Tibial artery (tissue), 4 donors: Measurements from ENCODE around the gene IFNA4.
"Not testable (repeated sequence)": the region's sequence is repeated elsewhere in the genome, so short reads cannot be mapped to it uniquely, and the experiment has no call there.

Experiments
- DNase-seq, 2 donors: peaks; one replicate each; pipeline ENCODE4 v3.0.0-alpha.2; 2019
- H3K27ac ChIP-seq, 2 donors: fragments of 200-600 bp; sonication (generic) in 1 of 2; 1 replicate in 1 of 2; 2 replicates in 1 of 2; pipeline ENCODE4 v1.5.1; 2018 to 2019; ENCODE audit warnings: mild to moderate bottlenecking in 1 of 2
- H3K27me3 ChIP-seq, 2 donors: fragments of 200-600 bp; sonication (generic) in 1 of 2; one replicate each; pipeline versions ENCODE4 v1.5.1 to v1.6.0; 2016 to 2019
- H3K36me3 ChIP-seq, 3 donors: fragments of 200-600 bp; sonication (generic) in 2 of 3; one replicate each; pipeline ENCODE4 v1.5.1; 2016 to 2019; ENCODE audit warnings: mild to moderate bottlenecking in 2 of 3
- H3K4me1 ChIP-seq, 4 donors: fragments of 200-600 bp; sonication (generic) in 2 of 4; 1 replicate in 3 of 4; 2 replicates in 1 of 4; pipeline ENCODE4 v1.5.1; 2016 to 2019
- H3K4me3 ChIP-seq, 2 donors: fragments of 200-600 bp; sonication (generic) in 1 of 2; 1 replicate in 1 of 2; 2 replicates in 1 of 2; pipeline ENCODE4 v1.5.1; 2018 to 2019; ENCODE audit warnings: mild to moderate bottlenecking in 2 of 2
- H3K9me3 ChIP-seq, 3 donors: fragments of 200-600 bp; sonication (generic) in 1 of 3; one replicate each; pipeline ENCODE4 v1.5.1; 2016 to 2019
- intact Hi-C: fragments of 100-400 bp; cut with DNase I; formaldehyde crosslinking; loops from one replicate; pipeline ENCODE4 v1.15.0; 2023; ENCODE audit warnings: low total_unique reads
- TF ChIP-seq, protein P1 (sequence below), 2 experiments: fragments of 200-600 bp in 1 of 2; fragments of 450-650 bp in 1 of 2; IDR thresholded peaks; one replicate each; pipeline ENCODE4 v1.5.1; 2017 to 2019; ENCODE audit warnings: antibody characterized with exemption in 2 of 2, mild to moderate bottlenecking in 1 of 2, moderate library complexity in 1 of 2

IFNA4 gene

DNA sequence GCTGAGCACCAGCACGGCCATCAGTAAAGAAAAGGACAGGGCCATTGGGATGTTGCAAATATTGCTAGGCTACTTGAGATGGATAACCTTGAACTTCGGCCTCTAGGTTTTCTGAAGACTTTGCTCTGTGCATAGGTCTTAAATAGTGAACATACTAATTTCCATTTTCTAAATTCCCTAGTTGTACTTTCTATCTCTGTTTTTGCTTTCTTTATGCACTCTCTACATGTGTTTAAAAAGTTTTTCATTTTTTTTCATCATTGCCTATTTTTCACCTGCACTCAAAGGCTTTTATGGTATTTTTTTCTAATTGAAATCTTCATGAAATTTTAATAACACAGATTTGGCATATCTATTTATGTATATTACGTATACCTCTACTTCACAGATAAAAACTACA, at the start of gene IFNA4:
Gene IFNA4 (minus strand): TSS at position 101 of the 400 bp plus-strand sequence. CDS start 56 bp downstream, at position 45.
- intact Hi-C loops, H3K9me3 ChIP-seq, H3K4me1 ChIP-seq, DNase-seq, H3K27ac ChIP-seq, H3K4me3 ChIP-seq, H3K27me3 ChIP-seq, H3K36me3 ChIP-seq: not testable (repeated sequence)

DNA sequence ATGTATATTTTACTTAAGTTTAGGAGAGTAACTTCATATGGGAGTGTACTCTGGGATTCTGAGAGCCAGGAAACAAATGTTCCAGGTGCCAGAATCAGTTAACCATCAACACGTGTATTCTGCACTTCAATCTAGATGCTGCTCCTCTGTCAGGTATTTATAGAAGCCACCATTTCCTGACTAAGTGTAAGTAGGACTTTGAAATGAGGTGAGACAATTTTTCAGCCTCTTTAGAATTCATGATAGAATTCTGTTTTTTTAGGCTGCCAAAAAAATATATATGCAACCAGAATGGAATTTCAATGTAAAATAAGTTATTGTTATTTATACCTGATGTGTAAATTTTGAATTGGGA, 49.0 kb upstream of the IFNA4 start:
- H3K4me1 ChIP-seq, intact Hi-C loops, H3K36me3 ChIP-seq, H3K27ac ChIP-seq, DNase-seq, H3K27me3 ChIP-seq, H3K9me3 ChIP-seq, H3K4me3 ChIP-seq: not testable (repeated sequence)

DNA sequence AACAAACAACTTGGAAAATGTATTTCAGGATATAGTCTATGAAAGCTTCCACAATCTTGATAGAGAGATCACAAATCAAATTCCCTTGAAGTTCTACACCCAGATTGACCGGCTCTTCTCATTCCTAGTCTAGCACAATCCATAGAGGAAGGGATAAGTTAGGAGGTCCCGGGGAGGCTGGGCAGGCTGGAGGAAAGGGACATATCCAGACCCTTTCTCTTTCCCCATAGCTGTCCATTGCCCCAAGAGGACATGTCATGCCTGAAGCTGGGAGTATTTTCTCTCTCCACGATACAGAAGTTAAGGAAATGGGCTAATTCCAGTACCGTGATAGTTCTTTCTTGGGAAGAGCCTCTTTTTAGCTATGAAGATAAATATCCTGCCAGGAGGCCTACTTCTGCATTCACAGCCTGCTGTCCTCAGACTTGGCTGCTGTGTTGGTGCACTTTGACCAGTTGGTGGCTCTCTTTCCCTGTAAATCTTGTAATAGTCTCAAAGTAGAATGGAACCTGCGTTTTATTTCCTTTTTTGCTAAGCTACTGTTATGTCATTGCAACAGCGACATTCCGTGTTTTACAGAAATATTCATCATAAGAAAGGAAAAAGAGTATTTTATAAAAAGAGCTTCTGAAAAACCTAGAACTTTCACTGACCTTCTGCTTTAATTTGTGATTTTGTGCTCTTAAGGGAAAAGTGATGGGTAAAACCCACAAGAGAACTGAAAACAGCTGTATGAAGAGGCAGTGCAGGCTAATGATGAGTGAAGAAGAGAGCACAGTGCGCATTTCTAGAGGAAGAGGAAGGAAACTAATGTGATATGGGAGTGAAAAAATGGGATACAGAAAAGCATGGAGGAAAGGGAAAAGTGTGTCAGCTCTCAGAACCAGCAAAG, 48.3 kb upstream of the IFNA4 start:
- TF ChIP-seq, protein P1, sequence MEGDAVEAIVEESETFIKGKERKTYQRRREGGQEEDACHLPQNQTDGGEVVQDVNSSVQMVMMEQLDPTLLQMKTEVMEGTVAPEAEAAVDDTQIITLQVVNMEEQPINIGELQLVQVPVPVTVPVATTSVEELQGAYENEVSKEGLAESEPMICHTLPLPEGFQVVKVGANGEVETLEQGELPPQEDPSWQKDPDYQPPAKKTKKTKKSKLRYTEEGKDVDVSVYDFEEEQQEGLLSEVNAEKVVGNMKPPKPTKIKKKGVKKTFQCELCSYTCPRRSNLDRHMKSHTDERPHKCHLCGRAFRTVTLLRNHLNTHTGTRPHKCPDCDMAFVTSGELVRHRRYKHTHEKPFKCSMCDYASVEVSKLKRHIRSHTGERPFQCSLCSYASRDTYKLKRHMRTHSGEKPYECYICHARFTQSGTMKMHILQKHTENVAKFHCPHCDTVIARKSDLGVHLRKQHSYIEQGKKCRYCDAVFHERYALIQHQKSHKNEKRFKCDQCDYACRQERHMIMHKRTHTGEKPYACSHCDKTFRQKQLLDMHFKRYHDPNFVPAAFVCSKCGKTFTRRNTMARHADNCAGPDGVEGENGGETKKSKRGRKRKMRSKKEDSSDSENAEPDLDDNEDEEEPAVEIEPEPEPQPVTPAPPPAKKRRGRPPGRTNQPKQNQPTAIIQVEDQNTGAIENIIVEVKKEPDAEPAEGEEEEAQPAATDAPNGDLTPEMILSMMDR (IDR thresholded peaks at IDR 0.05): peak; percentile 9 to 31
- H3K36me3 ChIP-seq, H3K27ac ChIP-seq, H3K4me1 ChIP-seq, H3K9me3 ChIP-seq, intact Hi-C loops, H3K4me3 ChIP-seq, H3K27me3 ChIP-seq: not testable (repeated sequence)
- DNase-seq: peak in 1 of 2 donors; percentile 37

DNA sequence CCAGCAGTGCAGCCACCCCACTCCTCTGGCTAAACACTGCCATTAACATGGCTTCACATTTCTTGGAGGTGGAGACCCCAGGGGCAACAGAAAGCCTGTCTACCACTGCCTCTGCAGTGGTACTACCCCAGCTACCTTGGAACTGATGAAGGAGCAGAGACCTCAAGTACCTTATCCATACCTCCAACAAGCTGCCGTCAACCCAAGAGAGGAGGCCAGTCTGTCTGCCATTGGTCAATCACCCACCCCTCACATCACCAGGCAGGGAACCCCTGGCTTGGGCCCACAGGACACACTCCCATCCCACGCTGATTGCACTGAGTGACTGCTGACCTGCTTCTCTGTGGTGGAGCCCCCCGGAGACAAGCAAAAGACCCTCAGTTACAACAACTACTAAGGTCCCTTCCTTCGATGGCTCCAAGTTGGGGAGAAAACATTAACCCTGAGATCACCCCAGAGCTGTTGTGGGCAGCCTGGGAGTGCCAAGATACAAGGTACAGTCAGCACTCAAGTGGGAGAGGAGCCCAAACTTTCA, 46.8 kb upstream of the IFNA4 start:
- no peak overlapping the region for H3K4me3 ChIP-seq
- no peaks in the 10 kb centered on the region for H3K9me3 ChIP-seq
- no peak overlapping the region for H3K27ac ChIP-seq
- no peaks in the 10 kb centered on the region for H3K4me1 ChIP-seq
- intact Hi-C loops: no loop called here
- no peaks in the 10 kb centered on the region for H3K36me3 ChIP-seq
- DNase-seq: no peak
- no peaks in the 10 kb centered on the region for H3K27me3 ChIP-seq
- TF ChIP-seq, protein P1 (IDR thresholded peaks at IDR 0.05): no peak

DNA sequence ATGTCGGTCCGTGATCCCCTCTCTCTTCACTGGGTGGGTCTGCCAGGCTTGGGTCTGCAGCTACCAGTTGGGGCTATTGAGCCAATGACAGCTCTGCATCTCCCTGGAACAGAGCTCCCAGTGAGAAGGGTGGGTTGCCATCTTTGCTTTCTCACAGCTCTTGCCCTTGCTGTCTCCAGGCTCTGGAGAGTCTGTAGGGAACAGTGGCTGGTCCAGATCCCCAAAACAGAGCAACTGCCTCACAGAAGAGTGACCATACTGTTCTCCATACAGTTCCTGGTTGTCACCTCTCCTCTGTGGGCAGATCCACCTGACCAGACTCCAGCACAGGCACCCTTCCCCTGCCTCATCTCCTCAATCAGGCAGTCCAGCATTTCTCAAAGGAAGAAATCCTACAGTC, 45.9 kb upstream of the IFNA4 start:
- intact Hi-C loops: no loop called here

DNA sequence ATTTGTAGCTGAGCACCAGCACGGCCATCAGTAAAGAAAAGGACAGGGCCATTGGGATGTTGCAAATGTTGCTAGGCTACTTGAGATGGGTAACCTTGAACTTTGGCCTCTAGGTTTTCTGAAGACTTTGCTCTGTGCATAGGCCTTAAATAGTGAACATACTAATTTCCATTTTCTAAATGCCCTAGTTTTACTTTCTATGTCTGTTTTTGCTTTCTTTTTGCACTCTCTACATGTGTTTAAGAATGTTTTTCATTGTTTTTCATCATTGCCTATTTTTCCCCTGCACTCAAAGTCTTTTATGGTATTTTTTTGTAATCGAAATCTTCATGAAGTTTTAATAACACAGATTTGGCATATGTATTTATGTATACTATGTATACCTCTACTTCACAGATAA, 40.7 kb upstream of the IFNA4 start, which contains the start of gene IFNA17:
Gene IFNA17 (minus strand): TSS at position 101 of the 400 bp plus-strand sequence. CDS start 49 bp downstream, at position 52.
- no peak for DNase-seq
- TF ChIP-seq, protein P1 (IDR thresholded peaks at IDR 0.05): no peak
- Histone ChIP-seq H3K36me3 (no peaks in the 10 kb centered on the region), H3K27me3 (no peaks in the 10 kb centered on the region), H3K27ac (no peak within 1 kb of the TSS), H3K4me3 (no peak within 1 kb of the TSS), H3K4me1 (no peaks in the 10 kb centered on the region), H3K9me3 (no peaks in the 10 kb centered on the region)
- intact Hi-C loops: no loop called here

More for the DNA sequence above, 45.9 kb upstream of the IFNA4 start:
- H3K4me1 ChIP-seq: no peaks in the 10 kb centered on the region
- no peak overlapping the region for H3K27ac ChIP-seq
- no peak overlapping the region for H3K4me3 ChIP-seq
- no peaks in the 10 kb centered on the region for H3K27me3 ChIP-seq
- no peak for DNase-seq
- no peaks in the 10 kb centered on the region for H3K9me3 ChIP-seq
- TF ChIP-seq, protein P1 (IDR thresholded peaks at IDR 0.05): no peak
- H3K36me3 ChIP-seq: no peaks in the 10 kb centered on the region

DNA sequence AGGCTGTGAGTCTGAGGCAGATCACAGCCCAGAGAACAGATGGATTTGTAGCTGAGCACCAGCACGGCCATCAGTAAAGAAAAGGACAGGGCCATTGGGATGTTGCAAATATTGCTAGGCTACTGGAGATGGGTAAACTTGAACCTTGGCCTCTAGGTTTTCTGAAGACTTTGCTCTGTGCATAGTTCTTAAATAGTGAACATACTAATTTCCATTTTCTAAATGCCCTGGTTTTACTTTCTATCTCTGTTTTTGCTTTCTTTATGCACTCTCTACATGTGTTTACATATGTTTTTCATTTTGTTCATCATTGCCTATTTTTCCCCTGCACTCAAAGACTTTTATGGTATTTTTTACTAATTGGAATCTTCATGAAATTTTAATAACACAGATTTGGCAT, 29.8 kb upstream of the IFNA4 start, which contains the start of gene IFNA16:
Gene IFNA16 (minus strand): TSS at position 101 of the 400 bp plus-strand sequence. CDS start 6 bp downstream, at position 95.
- H3K36me3 ChIP-seq, intact Hi-C loops: not testable (repeated sequence)

DNA sequence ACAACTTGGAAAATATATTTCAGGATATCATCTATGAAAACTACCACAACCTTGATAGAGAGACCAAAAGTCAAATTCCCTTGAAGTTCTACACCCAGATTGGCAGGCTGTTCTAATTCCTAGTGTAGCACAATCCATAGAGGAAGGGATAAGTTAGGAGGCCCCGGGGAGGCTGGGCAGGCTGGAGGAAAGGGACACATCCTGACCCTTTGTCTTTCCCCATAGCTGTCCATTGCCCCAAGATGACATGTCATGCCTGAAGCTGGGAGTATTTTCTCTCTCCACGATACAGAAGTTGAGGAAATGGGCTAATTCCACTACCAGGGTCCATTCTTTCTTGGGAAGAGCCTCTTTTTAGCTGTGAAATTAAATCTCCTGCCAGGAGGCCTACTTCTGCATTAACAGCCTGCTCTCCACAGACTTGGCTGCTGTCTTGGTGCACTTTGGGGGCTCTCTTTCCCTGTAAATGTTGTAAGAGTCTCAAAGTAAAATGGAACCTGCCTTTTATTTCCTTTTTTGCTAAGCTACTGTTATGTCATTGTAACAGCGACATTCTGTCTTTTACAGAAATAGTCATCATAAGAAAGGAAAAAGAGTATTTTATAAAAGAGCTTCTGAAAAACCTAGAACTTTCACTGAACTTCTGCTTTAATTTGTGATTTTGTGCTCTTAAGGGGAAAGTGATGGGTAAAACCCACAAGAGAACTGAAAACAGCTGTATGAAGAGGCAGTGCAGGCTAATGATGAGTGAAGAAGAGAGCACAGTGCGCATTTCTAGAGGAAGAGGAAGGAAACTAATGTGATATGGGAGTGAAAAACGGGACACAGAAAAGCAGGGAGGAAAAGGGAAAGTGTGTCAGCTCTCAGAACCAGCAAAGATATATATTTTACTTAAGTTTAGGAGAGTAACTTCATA, 26.3 kb upstream of the IFNA4 start:
- H3K36me3 ChIP-seq, intact Hi-C loops, DNase-seq, H3K4me1 ChIP-seq, H3K27me3 ChIP-seq, H3K27ac ChIP-seq, H3K4me3 ChIP-seq, H3K9me3 ChIP-seq: not testable (repeated sequence)

More for the DNA sequence above, 29.8 kb upstream of the IFNA4 start, which contains the start of gene IFNA16:
- H3K27me3 ChIP-seq, H3K4me1 ChIP-seq, DNase-seq, H3K27ac ChIP-seq, H3K4me3 ChIP-seq, H3K9me3 ChIP-seq: not testable (repeated sequence)

DNA sequence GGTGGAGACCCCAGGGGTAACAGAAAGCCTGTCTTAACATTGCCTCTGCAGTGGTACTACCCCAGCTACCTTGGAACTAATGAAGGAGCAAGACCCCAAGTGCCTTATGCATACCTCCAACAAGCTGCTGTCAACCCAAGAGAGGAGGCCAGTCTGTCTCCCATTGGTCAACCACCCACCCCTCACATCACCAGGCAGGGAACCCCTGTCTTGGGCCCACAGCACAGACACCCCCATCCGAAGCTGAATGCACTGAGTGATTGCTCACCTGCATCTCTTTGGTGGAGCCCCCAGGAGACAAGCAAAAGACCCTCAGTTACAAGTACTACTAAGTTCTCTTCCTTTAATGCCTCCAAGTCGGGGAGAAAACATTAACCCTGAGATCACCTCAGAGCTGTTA, 24.8 kb upstream of the IFNA4 start:
- H3K27ac ChIP-seq, DNase-seq, H3K9me3 ChIP-seq, intact Hi-C loops, H3K36me3 ChIP-seq, H3K4me1 ChIP-seq, H3K4me3 ChIP-seq, H3K27me3 ChIP-seq: not testable (repeated sequence)
